ENCODE results near the gene TENT5A.
"Not testable (repeated sequence)": the region's sequence is repeated elsewhere in the genome, so short reads cannot be mapped to it uniquely, and the experiment has no call there.

The TENT5A gene

DNA sequence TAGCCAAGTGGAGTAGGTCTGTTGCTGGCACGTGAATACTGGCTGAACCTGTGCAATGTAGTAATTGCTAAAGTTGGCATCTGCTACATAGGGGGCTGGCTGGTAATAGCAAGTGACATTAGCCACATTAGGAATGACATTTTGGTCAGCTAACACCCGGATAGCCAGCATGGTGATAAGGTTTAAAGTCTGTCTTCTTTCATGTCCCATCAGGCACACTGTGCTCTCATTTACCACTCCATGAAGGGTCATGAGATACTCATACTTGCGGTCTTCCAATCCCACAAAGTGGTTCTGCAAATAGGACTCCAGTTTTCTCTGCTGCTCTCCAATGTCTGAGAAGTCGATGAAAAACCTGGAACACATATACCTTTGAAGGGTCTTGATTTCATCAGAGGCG, 2.8 kb downstream of the TENT5A start:
- no peak for DNase-seq

GRCh38 chr6:81748994-81749393, 3.5 kb downstream of the TENT5A start:
- DNase-seq, result no peak

- DNase-seq, result no peak
Observed at GRCh38 chr6:81747327-81747726, 5.2 kb downstream of the TENT5A start.

GRCh38 chr6:81744131-81744530, 8.3 kb downstream of the TENT5A start:
- no peak for DNase-seq

DNA sequence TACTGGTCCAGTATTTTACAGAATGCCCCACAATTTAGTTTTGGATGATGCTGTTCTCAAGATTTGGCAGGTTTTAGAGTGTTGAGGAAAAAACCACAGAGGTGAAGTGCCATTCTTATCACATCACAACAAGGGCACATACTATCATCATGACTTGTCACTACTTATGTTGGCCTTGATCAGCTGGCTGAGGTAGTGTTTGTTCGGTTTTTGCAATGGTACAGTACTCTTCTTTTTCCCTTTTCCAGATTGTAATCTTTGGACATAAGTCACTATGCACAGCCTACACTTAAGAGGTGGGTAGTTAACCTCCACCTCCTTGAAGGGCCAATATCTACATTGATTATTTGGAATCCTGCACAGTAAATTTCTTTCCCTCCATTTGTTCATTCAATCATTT, 8.8 kb downstream of the TENT5A start:
- DNase-seq, result no peak

GRCh38 chr6:81741689-81742088, 10.8 kb downstream of the TENT5A start:
- DNase-seq, result no peak

DNA sequence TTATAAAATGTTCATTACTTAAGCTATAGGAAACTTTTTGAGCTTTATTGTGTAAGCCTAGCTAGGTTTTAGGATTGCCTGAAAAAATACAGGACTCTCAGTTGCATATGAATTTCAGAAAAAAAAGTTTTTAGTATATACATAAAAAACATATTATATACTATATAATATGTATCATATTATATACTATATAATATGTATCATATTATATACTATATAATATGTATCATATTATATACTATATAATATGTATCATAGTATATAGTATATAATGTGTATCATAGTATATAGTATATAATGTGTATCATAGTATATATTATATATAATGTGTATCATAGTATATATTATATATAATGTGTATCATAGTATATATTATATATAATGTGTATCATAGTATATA, 11.9 kb downstream of the TENT5A start:
- DNase-seq, result not testable (repeated sequence)

GRCh38 chr6:81739230-81740195, 13.0 kb downstream of the TENT5A start:
- DNase-seq, result no peak

DNA sequence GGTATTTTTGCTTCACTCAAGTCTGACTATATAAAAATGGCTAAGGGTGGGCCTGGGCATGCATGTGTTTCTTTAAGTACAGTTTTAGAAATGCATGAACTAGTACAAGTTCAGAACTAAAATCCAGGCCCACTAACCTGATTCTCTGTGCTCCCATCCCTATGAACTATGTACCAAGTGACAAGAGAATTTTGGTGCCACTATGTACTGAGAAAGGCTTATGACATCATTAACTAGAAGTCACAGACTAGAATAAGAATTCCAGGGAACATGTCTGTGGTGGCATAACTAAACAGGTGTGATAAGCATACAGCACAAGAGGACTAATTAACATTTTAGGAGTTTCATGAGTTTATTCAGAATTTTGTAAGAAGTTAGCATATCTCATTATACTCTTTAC, 16.1 kb downstream of the TENT5A start:
- no peak for DNase-seq

DNA sequence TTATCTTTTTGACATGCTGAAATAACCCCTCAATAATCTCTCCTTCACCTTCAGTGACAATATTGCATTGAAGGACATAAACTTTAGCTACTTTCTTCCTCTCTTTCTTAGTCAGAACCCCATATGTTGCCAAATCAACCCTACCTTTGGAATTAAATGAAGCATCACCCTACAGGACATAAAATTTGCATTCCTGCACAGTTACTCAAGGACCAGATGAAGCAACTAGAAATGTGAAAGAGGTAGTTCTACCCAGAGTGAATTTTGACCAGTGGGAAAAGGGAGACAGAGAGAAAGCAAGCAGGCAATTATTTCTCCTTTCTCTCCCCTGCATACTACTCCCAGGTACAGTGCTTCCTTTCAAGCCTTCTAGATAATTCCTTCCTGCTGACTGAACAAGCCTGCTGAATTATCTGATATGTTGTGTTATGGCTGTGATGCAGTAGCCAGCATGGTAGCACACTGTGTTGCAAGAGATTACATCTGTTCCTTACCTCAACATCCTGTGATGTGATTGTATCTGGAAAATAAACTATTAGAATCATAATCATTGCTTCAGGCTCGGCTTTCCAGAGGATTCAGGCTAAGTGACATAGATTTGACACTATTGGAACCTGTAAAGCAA, 16.6 kb downstream of the TENT5A start:
- DNase-seq, result no peak

DNA sequence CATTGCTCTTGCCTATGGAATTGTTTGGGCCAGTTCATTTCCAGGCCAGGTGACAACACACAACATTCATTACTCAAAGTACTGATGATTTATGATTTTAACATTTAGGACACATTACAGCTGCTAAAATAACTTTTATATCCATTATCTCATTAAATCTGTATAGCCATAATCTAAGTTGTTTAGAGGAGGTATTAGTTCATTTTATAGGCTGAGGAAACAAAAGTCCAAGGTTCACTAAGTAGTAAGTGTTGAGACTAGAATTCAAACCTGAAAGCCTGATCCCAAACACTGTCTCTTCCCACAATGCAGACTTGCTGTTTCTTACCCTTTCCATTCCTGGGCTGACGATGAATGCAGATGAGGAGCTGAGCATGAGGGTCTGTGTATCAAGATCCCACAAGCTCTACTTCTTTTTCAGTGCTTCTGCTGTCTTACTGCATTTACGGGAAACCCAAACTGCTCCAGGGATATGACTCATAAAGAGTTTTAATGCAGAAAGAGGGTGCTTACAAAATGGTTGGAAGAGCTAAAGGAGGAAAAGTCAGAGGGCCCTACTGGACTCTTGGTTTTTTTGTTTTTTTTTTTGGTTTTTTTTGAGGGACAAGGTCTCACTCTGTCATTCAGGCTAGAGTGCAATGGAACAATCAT, 17.9 kb downstream of the TENT5A start:
- no peak for DNase-seq

DNA sequence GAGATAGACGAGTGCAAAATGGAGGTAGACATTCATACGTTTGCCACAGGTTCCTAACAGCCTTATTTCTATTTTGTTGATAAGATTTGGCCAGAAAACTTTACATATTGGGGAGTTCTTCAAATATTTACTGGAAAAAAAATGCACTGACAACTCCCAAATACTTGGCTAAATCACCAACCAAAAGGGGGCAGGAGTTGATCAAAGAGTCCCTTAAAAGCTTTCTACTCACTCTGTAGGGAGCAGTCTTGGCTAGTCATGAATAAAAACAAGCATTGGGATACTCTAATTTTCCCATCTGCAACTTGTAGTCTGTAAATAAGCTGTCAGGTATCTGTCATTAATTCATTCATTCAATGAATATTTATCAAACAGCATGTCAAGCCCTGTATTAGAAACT, 18.4 kb downstream of the TENT5A start:
- DNase-seq, result no peak

GRCh38 chr6:81731814-81732213, 20.7 kb downstream of the TENT5A start:
- DNase-seq, result no peak

DNA sequence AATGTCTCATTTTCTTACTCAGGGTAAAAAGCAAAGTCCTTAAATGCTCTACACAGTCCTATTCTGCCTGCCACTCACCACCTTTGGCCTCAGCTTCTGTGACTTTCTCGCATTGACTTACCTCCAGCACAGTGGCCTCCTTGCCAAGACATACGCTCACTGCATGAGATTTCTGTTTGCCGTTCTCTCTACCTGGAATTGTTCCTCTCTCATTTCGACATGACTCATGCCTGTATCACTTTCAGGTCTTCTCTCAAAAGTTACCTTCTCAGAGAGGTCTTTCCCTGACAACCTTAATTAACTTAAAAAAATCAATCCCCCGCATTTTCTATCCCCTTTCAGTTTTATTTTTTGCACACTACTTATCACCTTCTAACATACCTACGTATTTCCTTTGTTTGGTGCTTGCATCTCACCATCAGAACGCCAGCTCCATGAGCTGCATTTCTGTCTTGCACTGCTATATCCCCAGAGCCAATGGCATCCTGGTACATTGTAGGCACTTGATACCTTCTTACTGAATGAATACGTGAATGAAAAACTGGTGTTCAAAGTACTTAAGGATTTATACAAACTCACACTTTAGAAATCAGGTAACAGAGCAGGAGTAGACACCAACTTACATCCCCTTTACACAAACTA, 24.5 kb downstream of the TENT5A start:
- DNase-seq, result no peak

GRCh38 chr6:81725127-81725526, 27.4 kb downstream of the TENT5A start:
- DNase-seq, result no peak

- no peak for DNase-seq
Observed at GRCh38 chr6:81722506-81723223, 29.8 kb downstream of the TENT5A start.

DNA sequence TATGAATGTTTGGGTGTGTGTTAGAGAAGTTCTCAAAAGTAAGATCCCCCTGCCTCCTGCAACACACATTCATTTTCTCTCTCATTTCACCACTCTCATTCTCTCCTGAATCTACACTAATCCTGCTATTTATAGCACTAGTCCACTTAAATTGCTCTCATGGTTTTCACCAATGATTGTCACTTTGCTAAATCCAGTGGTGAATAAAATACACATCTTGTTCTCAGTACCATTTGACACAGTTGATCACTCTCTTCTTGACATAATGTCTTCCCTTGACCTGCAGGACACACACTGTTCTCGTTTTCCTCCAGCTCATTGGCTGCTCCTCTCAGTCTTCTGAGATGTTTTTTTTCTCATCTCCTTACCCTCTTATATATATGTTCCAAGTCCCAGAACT, 32.1 kb downstream of the TENT5A start:
- DNase-seq, result no peak

DNA sequence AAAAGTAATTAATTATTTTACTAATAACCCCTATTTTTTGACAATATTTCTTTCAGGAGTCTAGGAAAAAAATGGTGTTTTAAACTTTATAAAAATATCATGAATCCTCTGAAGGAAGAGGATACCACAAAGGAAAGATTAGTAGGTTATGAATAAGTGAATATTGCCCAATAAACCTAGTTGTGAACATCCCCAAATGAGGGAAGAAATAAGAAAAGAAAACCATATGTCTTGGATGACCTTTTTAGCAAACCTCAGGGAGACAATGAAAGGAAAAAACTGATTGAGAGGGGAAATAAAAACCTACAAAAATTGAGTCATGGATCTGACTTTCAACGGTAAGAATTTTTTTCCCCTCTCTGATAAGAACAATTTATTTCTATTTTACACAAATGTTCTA, 34.4 kb downstream of the TENT5A start:
- no peak for DNase-seq

GRCh38 chr6:81714684-81715083, 37.8 kb downstream of the TENT5A start:
- DNase-seq, result no peak

GRCh38 chr6:81713205-81713604, 39.3 kb downstream of the TENT5A start:
- DNase-seq, result no peak

DNA sequence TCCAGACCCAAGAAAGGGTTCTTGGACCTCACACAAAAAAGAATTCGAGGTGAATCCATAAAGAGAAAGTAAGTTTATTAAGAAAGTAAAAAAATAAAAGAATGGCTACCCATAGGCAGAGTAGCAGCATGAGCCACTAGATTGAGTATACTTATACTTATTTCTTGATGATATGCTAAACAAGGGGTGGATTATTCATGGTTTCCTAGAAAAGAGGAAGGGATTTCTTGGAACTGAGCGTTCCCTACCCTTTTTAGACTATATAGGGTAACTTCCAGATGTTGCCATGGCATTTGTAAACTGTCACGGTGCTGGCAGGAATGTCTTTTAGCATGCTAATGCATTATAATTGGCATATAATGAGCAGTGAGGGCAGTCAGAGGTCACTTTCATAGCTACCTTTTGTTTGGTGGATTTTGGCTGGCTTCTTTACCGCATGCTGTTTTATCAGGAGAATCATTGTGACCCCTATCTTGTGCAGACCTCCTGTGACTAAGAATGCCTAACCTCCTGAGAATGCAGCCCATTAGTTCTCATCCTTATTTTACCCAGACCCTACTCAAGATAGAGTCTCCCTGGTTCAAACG, 44.3 kb downstream of the TENT5A start:
- DNase-seq, result no peak

DNA sequence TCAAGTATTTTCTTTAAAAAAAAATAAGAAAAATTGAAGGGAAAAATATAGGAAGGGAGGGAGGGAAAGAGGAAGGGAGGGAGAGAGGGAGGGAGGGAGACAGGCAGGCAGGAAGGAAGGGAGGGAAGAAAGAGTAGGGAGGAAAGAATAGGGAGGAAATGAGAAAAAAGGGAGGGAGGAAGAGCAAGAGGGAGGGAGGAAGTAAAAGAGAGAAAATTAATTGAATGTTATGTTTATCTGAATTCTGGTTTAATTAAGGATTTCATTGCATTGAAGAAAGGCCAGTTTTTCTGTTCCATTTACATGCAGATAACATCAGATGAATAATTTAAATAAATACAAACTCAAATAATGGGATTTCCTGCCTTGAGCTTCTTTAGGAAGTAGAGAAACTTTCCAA, 47.8 kb downstream of the TENT5A start:
- no peak for DNase-seq
